SK-N-SH treated with all-trans-retinoic acid at 6 μM for 48 hours (cell line): Measurements from ENCODE around the gene SLC25A22.
A peak's percentile ranks its signal among the peaks of the same experiment; 100 is the strongest.

Source experiments
- ATAC-seq: fragments of 200-7000 bp; cut with Tn5 transposase; 3 replicates; pipeline ENCODE4 v1.9.1; 2020; ENCODE audit warnings: mild to moderate bottlenecking, moderate library complexity
- ARNTL ChIP-seq: fragments of 450-650 bp; formaldehyde crosslinking; IDR thresholded peaks from 2 replicates; pipeline ENCODE4 v1.5.0; 2020; ENCODE audit warnings: low read depth, mild to moderate bottlenecking, moderate library complexity, borderline replicate concordance
- BACH2 ChIP-seq: fragments of 250-450 bp; sonication (Bioruptor Pico); IDR thresholded peaks from 2 replicates; pipeline ENCODE4 v1.9.0; 2021; ENCODE audit warnings: mild to moderate bottlenecking, borderline replicate concordance
- CSDC2 ChIP-seq: fragments of 250-450 bp; sonication (Bioruptor Pico); IDR thresholded peaks from 2 replicates; pipeline ENCODE4 v1.5.0; 2020; ENCODE audit warnings: mild to moderate bottlenecking, moderate library complexity
- GLIS3 ChIP-seq: fragments of 250-450 bp; sonication (Bioruptor Pico); IDR thresholded peaks from 2 replicates; pipeline ENCODE4 v1.5.0; 2020; ENCODE audit warnings: mild to moderate bottlenecking, moderate library complexity
- PATZ1 ChIP-seq: fragments of 250-450 bp; sonication (Bioruptor Pico); IDR thresholded peaks from 2 replicates; pipeline ENCODE4 v1.8.0; 2020; ENCODE audit warnings: mild to moderate bottlenecking, moderate library complexity, borderline replicate concordance
- POU6F1 ChIP-seq: fragments of 250-450 bp; sonication (Bioruptor Pico); IDR thresholded peaks from 2 replicates; pipeline ENCODE4 v1.8.0; 2021; ENCODE audit warnings: low read depth, mild to moderate bottlenecking, moderate library complexity, borderline replicate concordance
- RARB ChIP-seq: fragments of 250-450 bp; sonication (Bioruptor Pico); IDR thresholded peaks from 2 replicates; pipeline ENCODE4 v1.8.0; 2021; ENCODE audit warnings: mild to moderate bottlenecking, moderate library complexity
- SNAI2 ChIP-seq: fragments of 250-450 bp; sonication (Bioruptor Pico); IDR thresholded peaks from 2 replicates; pipeline ENCODE4 v1.5.0; 2020; ENCODE audit warnings: mild to moderate bottlenecking, moderate library complexity
- TSHZ2 ChIP-seq: fragments of 250-450 bp; sonication (Bioruptor Pico); IDR thresholded peaks from 2 replicates; pipeline ENCODE4 v1.5.0; 2020; ENCODE audit warnings: mild to moderate bottlenecking, moderate library complexity
- ZC3H10 ChIP-seq: fragments of 250-450 bp; sonication (Bioruptor Pico); IDR thresholded peaks from 2 replicates; pipeline ENCODE4 v1.5.1; 2021; ENCODE audit warnings: mild to moderate bottlenecking, moderate library complexity
- ZFP30 ChIP-seq: fragments of 450-650 bp; formaldehyde crosslinking; IDR thresholded peaks from 2 replicates; pipeline ENCODE4 v1.5.0; 2022; ENCODE audit warnings: mild to moderate bottlenecking, moderate library complexity

Gene SLC25A22

GRCh38 chr11:791658-792534, 6.2 kb downstream of the SLC25A22 start:
- TF ChIP-seq CSDC2 (CRISPR knock-in tag) (no peak), TSHZ2 (CRISPR knock-in tag) (no peak), PATZ1 (no peak), GLIS3 (no peak)
- no peak for ATAC-seq

- TF ChIP-seq GLIS3, result no peak
- TF ChIP-seq ZFP30 (CRISPR knock-in tag), result no peak
- no peak for TF ChIP-seq POU6F1
- TF ChIP-seq SNAI2 (CRISPR knock-in tag), result no peak
- TF ChIP-seq ZC3H10 (CRISPR knock-in tag), result no peak
- TF ChIP-seq TSHZ2 (CRISPR knock-in tag), result no peak
- TF ChIP-seq RARB (CRISPR knock-in tag), result no peak
- ATAC-seq, result peak; percentile 58
These were observed 7.1 kb downstream of the SLC25A22 start for GRCh38 chr11:790721-791564.

- TF ChIP-seq ARNTL (CRISPR knock-in tag) (no peak), BACH2 (CRISPR knock-in tag) (no peak), ZC3H10 (CRISPR knock-in tag) (no peak), TSHZ2 (CRISPR knock-in tag) (no peak)
- ATAC-seq, result peak; percentile 43
These were observed 8.1 kb downstream of the SLC25A22 start, which contains the start of gene CEND1 for GRCh38 chr11:789943-790342. Gene CEND1, minus strand, starts transcription at chr11:790090. Its CDS starts 1,514 bp downstream, at chr11:788576.
